Measurements from ENCODE around the gene AHCTF1. TPM values are rescaled to one million over a fixed set of nuclear protein-coding genes. Genes with fewer than 3 reads are reported as not detected.
"Not testable (repeated sequence)": the region's sequence is repeated elsewhere in the genome, so short reads cannot be mapped to it uniquely, and the experiment has no call there.

The AHCTF1 gene
- total RNA-seq, 2 experiments from 2014 or later = 32.1 to 38.8 TPM

- Mint-ChIP-seq H3K4me1 (ENCODE audit: low read depth) (no peaks in the 10 kb centered on the region), H3K27ac (no peak overlapping the region), H3K4me3 (no peak overlapping the region), H3K36me3 (ENCODE audit: low read depth) (peaks cover 6% of the 10 kb centered on the region), H3K27me3 (ENCODE audit: low read depth) (peaks cover 7% of the 10 kb centered on the region), H3K9me3 (peaks cover 7% of the 10 kb centered on the region)
- CTCF ChIA-PET = interaction anchor here (0.6 kb wide), 1 partner anchor 1854 kb away, joined by 3 read pairs; no protein-coding TSS in a partner anchor
- intact Hi-C loops (cut with micrococcal nuclease) = no loop called here
- DNase-seq = no peak
Measured at GRCh38 chr1:246828818-246829217, 102.9 kb downstream of the AHCTF1 start.

- CTCF ChIA-PET = no interaction called here
- Mint-ChIP-seq H3K27ac (no peak overlapping the region), H3K27me3 (ENCODE audit: low read depth) (peaks cover 2% of the 10 kb centered on the region), H3K4me3 (no peak overlapping the region), H3K4me1 (ENCODE audit: low read depth) (no peaks in the 10 kb centered on the region), H3K9me3 (peaks cover 7% of the 10 kb centered on the region), H3K36me3 (ENCODE audit: low read depth) (peaks cover 6% of the 10 kb centered on the region)
- no peak for DNase-seq
- intact Hi-C loops (cut with micrococcal nuclease) = no loop called here
Measured at GRCh38 chr1:246827396-246827795, 104.4 kb downstream of the AHCTF1 start.

- intact Hi-C loops (cut with micrococcal nuclease) = no loop called here
- Mint-ChIP-seq H3K27me3 (ENCODE audit: low read depth) (no peaks in the 10 kb centered on the region), H3K4me1 (ENCODE audit: low read depth) (peaks cover 11% of the 10 kb centered on the region), H3K4me3 (no peak overlapping the region), H3K27ac (no peak overlapping the region), H3K36me3 (ENCODE audit: low read depth) (peaks cover 6% of the 10 kb centered on the region), H3K9me3 (peaks cover 7% of the 10 kb centered on the region)
- CTCF ChIA-PET = no interaction called here
- DNase-seq = no peak
Measured at GRCh38 chr1:246825557-246826175, 106.1 kb downstream of the AHCTF1 start.

GRCh38 chr1:246824541-246824940 is 107.2 kb downstream of the AHCTF1 start:
- no peak overlapping the region for H3K27ac Mint-ChIP-seq
- DNase-seq = no peak
- CTCF ChIA-PET = interaction anchor here (0.7 kb wide), 2 partner anchors 8 to 190 kb away, joined by 3 read pairs; no protein-coding TSS in a partner anchor
- H3K27me3 Mint-ChIP-seq (ENCODE audit: low read depth) = no peaks in the 10 kb centered on the region
- peaks cover 13% of the 10 kb centered on the region for H3K4me1 Mint-ChIP-seq (ENCODE audit: low read depth)
- H3K36me3 Mint-ChIP-seq (ENCODE audit: low read depth) = peaks cover 6% of the 10 kb centered on the region
- H3K9me3 Mint-ChIP-seq = peaks cover 7% of the 10 kb centered on the region
- intact Hi-C loops (cut with micrococcal nuclease) = no loop called here
- H3K4me3 Mint-ChIP-seq = no peak overlapping the region

- H3K4me3 Mint-ChIP-seq; DNase-seq; H3K27me3 Mint-ChIP-seq (ENCODE audit: low read depth); H3K27ac Mint-ChIP-seq; H3K36me3 Mint-ChIP-seq (ENCODE audit: low read depth); H3K9me3 Mint-ChIP-seq; intact Hi-C loops (cut with micrococcal nuclease): not testable (repeated sequence)
- peaks cover 16% of the 10 kb centered on the region for H3K4me1 Mint-ChIP-seq (ENCODE audit: low read depth)
- CTCF ChIA-PET = interaction anchor here (1.1 kb wide), 1 partner anchor 16 kb away, joined by 3 read pairs; no protein-coding TSS in a partner anchor
Measured at GRCh38 chr1:246822154-246822553, 109.6 kb downstream of the AHCTF1 start.

GRCh38 chr1:246820666-246821065 is 111.1 kb downstream of the AHCTF1 start:
- Mint-ChIP-seq H3K9me3 (no peaks in the 10 kb centered on the region), H3K36me3 (ENCODE audit: low read depth) (no peaks in the 10 kb centered on the region), H3K27me3 (ENCODE audit: low read depth) (peaks cover 2% of the 10 kb centered on the region), H3K27ac (no peak overlapping the region), H3K4me1 (ENCODE audit: low read depth) (peaks cover 16% of the 10 kb centered on the region), H3K4me3 (no peak overlapping the region)
- CTCF ChIA-PET = no interaction called here
- no peak for DNase-seq
- intact Hi-C loops (cut with micrococcal nuclease) = no loop called here

- H3K4me1 Mint-ChIP-seq (ENCODE audit: low read depth) = peaks cover 16% of the 10 kb centered on the region
- H3K9me3 Mint-ChIP-seq; H3K27ac Mint-ChIP-seq; H3K4me3 Mint-ChIP-seq; DNase-seq; H3K36me3 Mint-ChIP-seq (ENCODE audit: low read depth); intact Hi-C loops (cut with micrococcal nuclease); CTCF ChIA-PET: not testable (repeated sequence)
- H3K27me3 Mint-ChIP-seq (ENCODE audit: low read depth) = peaks cover 17% of the 10 kb centered on the region
Measured at GRCh38 chr1:246817778-246818177, 114.0 kb downstream of the AHCTF1 start.

- Mint-ChIP-seq H3K4me1 (ENCODE audit: low read depth) (peaks cover 6% of the 10 kb centered on the region), H3K9me3 (no peaks in the 10 kb centered on the region), H3K4me3 (no peak overlapping the region), H3K27ac (no peak overlapping the region), H3K27me3 (ENCODE audit: low read depth) (peaks cover 26% of the 10 kb centered on the region), H3K36me3 (ENCODE audit: low read depth) (no peaks in the 10 kb centered on the region)
- intact Hi-C loops (cut with micrococcal nuclease) = no loop called here
- DNase-seq = no peak
- CTCF ChIA-PET = no interaction called here
Measured at GRCh38 chr1:246815693-246816270, 116.0 kb downstream of the AHCTF1 start.

- CTCF ChIA-PET = no interaction called here
- Mint-ChIP-seq H3K27me3 (ENCODE audit: low read depth) (peaks cover 26% of the 10 kb centered on the region), H3K27ac (no peak overlapping the region), H3K4me3 (no peak overlapping the region), H3K36me3 (ENCODE audit: low read depth) (no peaks in the 10 kb centered on the region), H3K9me3 (no peaks in the 10 kb centered on the region), H3K4me1 (ENCODE audit: low read depth) (peaks cover 3% of the 10 kb centered on the region)
- intact Hi-C loops (cut with micrococcal nuclease) = no loop called here
- DNase-seq = no peak
Measured at GRCh38 chr1:246814890-246815289, 116.9 kb downstream of the AHCTF1 start.

- intact Hi-C loops (cut with micrococcal nuclease); H3K36me3 Mint-ChIP-seq (ENCODE audit: low read depth); H3K9me3 Mint-ChIP-seq; H3K27ac Mint-ChIP-seq; DNase-seq; CTCF ChIA-PET; H3K4me1 Mint-ChIP-seq (ENCODE audit: low read depth); H3K4me3 Mint-ChIP-seq: not testable (repeated sequence)
- H3K27me3 Mint-ChIP-seq (ENCODE audit: low read depth) = peaks cover 23% of the 10 kb centered on the region
Measured at GRCh38 chr1:246813325-246813724, 118.4 kb downstream of the AHCTF1 start.

- H3K27ac Mint-ChIP-seq = no peak overlapping the region
- CTCF ChIA-PET = no interaction called here
- peaks cover 23% of the 10 kb centered on the region for H3K27me3 Mint-ChIP-seq (ENCODE audit: low read depth)
- H3K36me3 Mint-ChIP-seq (ENCODE audit: low read depth) = no peaks in the 10 kb centered on the region
- H3K9me3 Mint-ChIP-seq = no peaks in the 10 kb centered on the region
- DNase-seq = no peak
- intact Hi-C loops (cut with micrococcal nuclease) = no loop called here
- no peaks in the 10 kb centered on the region for H3K4me1 Mint-ChIP-seq (ENCODE audit: low read depth)
- no peak overlapping the region for H3K4me3 Mint-ChIP-seq
Measured at GRCh38 chr1:246811985-246812384, 119.8 kb downstream of the AHCTF1 start.

GRCh38 chr1:246809473-246809872 is 122.3 kb downstream of the AHCTF1 start:
- Mint-ChIP-seq H3K4me3 (no peak overlapping the region), H3K27ac (no peak overlapping the region), H3K27me3 (ENCODE audit: low read depth) (peaks cover 18% of the 10 kb centered on the region), H3K9me3 (no peaks in the 10 kb centered on the region), H3K4me1 (ENCODE audit: low read depth) (no peaks in the 10 kb centered on the region), H3K36me3 (ENCODE audit: low read depth) (no peaks in the 10 kb centered on the region)
- CTCF ChIA-PET = no interaction called here
- no peak for DNase-seq
- intact Hi-C loops (cut with micrococcal nuclease) = no loop called here

GRCh38 chr1:246805135-246805716 is 126.5 kb downstream of the AHCTF1 start:
- no peak for DNase-seq
- H3K27me3 Mint-ChIP-seq (ENCODE audit: low read depth) = no peaks in the 10 kb centered on the region
- no peaks in the 10 kb centered on the region for H3K4me1 Mint-ChIP-seq (ENCODE audit: low read depth)
- no peaks in the 10 kb centered on the region for H3K9me3 Mint-ChIP-seq
- intact Hi-C loops (cut with micrococcal nuclease) = no loop called here
- no peak overlapping the region for H3K27ac Mint-ChIP-seq
- H3K4me3 Mint-ChIP-seq = no peak overlapping the region
- CTCF ChIA-PET = no interaction called here
- H3K36me3 Mint-ChIP-seq (ENCODE audit: low read depth) = no peaks in the 10 kb centered on the region
